HEK293 (cell line): ENCODE results near the gene MACF1.

ENCODE experiments used
- BCL11A ChIP-seq: fragments of 450-650 bp; formaldehyde crosslinking; IDR thresholded peaks from 2 replicates; pipeline ENCODE4 v1.5.1; 2016; ENCODE audit warnings: low read depth, missing biosample characterization, missing genetic modification characterization
- GFI1B ChIP-seq: fragments of 450-650 bp; formaldehyde crosslinking; IDR thresholded peaks from 2 replicates; pipeline ENCODE4 v1.5.1; 2016; ENCODE audit warnings: missing biosample characterization, missing genetic modification characterization
- GLIS1 ChIP-seq: fragments of 450-650 bp; formaldehyde crosslinking; IDR thresholded peaks from 2 replicates; pipeline ENCODE4 v1.5.1; 2016; ENCODE audit warnings: missing biosample characterization, missing genetic modification characterization
- GLIS2 ChIP-seq: fragments of 450-650 bp; formaldehyde crosslinking; IDR thresholded peaks from 2 replicates; pipeline ENCODE4 v1.5.1; 2016; ENCODE audit warnings: missing biosample characterization, missing genetic modification characterization
- IKZF3 ChIP-seq: fragments of 450-650 bp; IDR thresholded peaks from 2 replicates; pipeline ENCODE4 v1.5.0; 2018; ENCODE audit warnings: missing biosample characterization, mild to moderate bottlenecking, missing genetic modification characterization, moderate library complexity
- KLF1 ChIP-seq: fragments of 450-650 bp; formaldehyde crosslinking; IDR thresholded peaks from 2 replicates; pipeline ENCODE4 v1.5.1; 2016; ENCODE audit warnings: missing biosample characterization, missing genetic modification characterization
- KLF8 ChIP-seq: fragments of 450-650 bp; formaldehyde crosslinking; IDR thresholded peaks from 2 replicates; pipeline ENCODE4 v1.5.1; 2016; ENCODE audit warnings: missing biosample characterization, missing genetic modification characterization
- KLF9 ChIP-seq: fragments of 450-650 bp; formaldehyde crosslinking; IDR thresholded peaks from 2 replicates; pipeline ENCODE4 v1.5.1; 2016; ENCODE audit warnings: missing biosample characterization, missing genetic modification characterization, low read depth
- PATZ1 ChIP-seq: fragments of 450-650 bp; formaldehyde crosslinking; IDR thresholded peaks from 2 replicates; pipeline ENCODE4 v1.5.1; 2016; ENCODE audit warnings: missing biosample characterization, missing genetic modification characterization
- SALL2 ChIP-seq: fragments of 450-650 bp; formaldehyde crosslinking; IDR thresholded peaks from 2 replicates; pipeline ENCODE4 v1.5.0; 2017; ENCODE audit warnings: missing biosample characterization, mild to moderate bottlenecking, missing genetic modification characterization, borderline replicate concordance
- SP2 ChIP-seq: fragments of 450-650 bp; formaldehyde crosslinking; IDR thresholded peaks from 2 replicates; pipeline ENCODE4 v1.5.1; 2016; ENCODE audit warnings: missing biosample characterization, missing genetic modification characterization
- SP3 ChIP-seq: fragments of 450-650 bp; formaldehyde crosslinking; IDR thresholded peaks from 2 replicates; pipeline ENCODE4 v1.5.1; 2016; ENCODE audit warnings: missing biosample characterization, missing genetic modification characterization
- ZBTB26 ChIP-seq: fragments of 450-650 bp; formaldehyde crosslinking; optimal IDR thresholded peaks from 2 replicates; pipeline ENCODE3; 2016; ENCODE audit warnings: missing biosample characterization, mild to moderate bottlenecking, missing genetic modification characterization
- ZNF132 ChIP-seq: fragments of 450-650 bp; formaldehyde crosslinking; IDR thresholded peaks from 2 replicates; pipeline ENCODE4 v1.5.1; 2017; ENCODE audit warnings: missing biosample characterization, missing genetic modification characterization, borderline replicate concordance
- ZNF157 ChIP-seq: fragments of 450-650 bp; formaldehyde crosslinking; IDR thresholded peaks from 2 replicates; pipeline ENCODE4 v1.5.1; 2016; ENCODE audit warnings: missing biosample characterization, missing genetic modification characterization
- ZNF175 ChIP-seq: fragments of 450-650 bp; formaldehyde crosslinking; IDR thresholded peaks from 2 replicates; pipeline ENCODE4 v1.5.1; 2016; ENCODE audit warnings: missing biosample characterization, missing genetic modification characterization
- ZNF23 ChIP-seq: fragments of 450-650 bp; formaldehyde crosslinking; IDR thresholded peaks from 2 replicates; pipeline ENCODE4 v1.5.1; 2016; ENCODE audit warnings: missing biosample characterization, missing genetic modification characterization, borderline replicate concordance
- ZNF341 ChIP-seq: fragments of 450-650 bp; formaldehyde crosslinking; IDR thresholded peaks from 2 replicates; pipeline ENCODE4; 2016; ENCODE audit warnings: low read depth, missing biosample characterization, missing genetic modification characterization
- ZNF426 ChIP-seq: fragments of 450-650 bp; formaldehyde crosslinking; IDR thresholded peaks from 2 replicates; pipeline ENCODE4 v1.5.1; 2017; ENCODE audit warnings: missing biosample characterization, missing genetic modification characterization, mild to moderate bottlenecking, inconsistent platforms, moderate library complexity
- ZNF449 ChIP-seq: fragments of 450-650 bp; formaldehyde crosslinking; IDR thresholded peaks from 2 replicates; pipeline ENCODE4 v1.5.1; 2017; ENCODE audit warnings: missing biosample characterization, mild to moderate bottlenecking, missing genetic modification characterization, moderate library complexity
- ZNF510 ChIP-seq: fragments of 450-650 bp; formaldehyde crosslinking; IDR thresholded peaks from 2 replicates; pipeline ENCODE4 v1.5.1; 2018; ENCODE audit warnings: mild to moderate bottlenecking, missing genetic modification characterization, missing biosample characterization; ENCODE audit not compliant: insufficient replicate concordance
- ZNF560 ChIP-seq: fragments of 450-650 bp; formaldehyde crosslinking; IDR thresholded peaks from 2 replicates; pipeline ENCODE4 v1.5.1; 2017; ENCODE audit warnings: missing biosample characterization, missing genetic modification characterization, borderline replicate concordance
- ZNF621 ChIP-seq: fragments of 450-650 bp; formaldehyde crosslinking; IDR thresholded peaks from 2 replicates; pipeline ENCODE4 v1.5.1; 2017; ENCODE audit warnings: missing biosample characterization, missing genetic modification characterization
- ZNF645 ChIP-seq: fragments of 450-650 bp; formaldehyde crosslinking; IDR thresholded peaks from 2 replicates; pipeline ENCODE4; 2016; ENCODE audit warnings: missing biosample characterization, missing genetic modification characterization
- ZNF692 ChIP-seq: fragments of 450-650 bp; formaldehyde crosslinking; IDR thresholded peaks from 2 replicates; pipeline ENCODE4 v1.5.1; 2016; ENCODE audit warnings: missing biosample characterization, missing genetic modification characterization
- ZNF776 ChIP-seq: fragments of 450-650 bp; formaldehyde crosslinking; IDR thresholded peaks from 2 replicates; pipeline ENCODE4 v1.5.0; 2017; ENCODE audit warnings: missing biosample characterization, missing genetic modification characterization, borderline replicate concordance
- ZNF843 ChIP-seq: fragments of 450-650 bp; formaldehyde crosslinking; IDR thresholded peaks from 2 replicates; pipeline ENCODE4 v1.5.1; 2016; ENCODE audit warnings: missing biosample characterization, missing genetic modification characterization

MACF1 gene

GRCh38 chr1:39408641-39409054 is 204.2 kb downstream of the MACF1 start (continued):
- TF ChIP-seq ZNF692 (tag by site-specific recombination) (no peak), KLF9 (tag by site-specific recombination) (peak; percentile 92), IKZF3 (tag by site-specific recombination) (peak; percentile 55; the same call in 1 of the 2 replicates), ZNF621 (tag by site-specific recombination) (no peak), GLIS2 (no peak), ZNF341 (tag by site-specific recombination) (no peak; the same call in 1 of the 2 replicates), ZNF560 (tag by site-specific recombination) (no peak), SP2 (tag by site-specific recombination) (peak; percentile 85), GLIS1 (tag by site-specific recombination) (no peak), BCL11A (tag by site-specific recombination) (no peak), ZNF843 (no peak), ZNF426 (no peak), ZNF510 (tag by site-specific recombination) (no peak), ZNF175 (tag by site-specific recombination) (no peak), ZBTB26 (peak; percentile 66), ZNF157 (no peak), KLF1 (tag by site-specific recombination) (peak; percentile 80), ZNF645 (tag by site-specific recombination) (no peak), PATZ1 (tag by site-specific recombination) (peak; percentile 76), ZNF449 (tag by site-specific recombination) (no peak), ZNF776 (tag by site-specific recombination) (no peak), GFI1B (tag by site-specific recombination) (no peak), ZNF23 (tag by site-specific recombination) (no peak), SALL2 (tag by site-specific recombination) (no peak), KLF8 (peak; percentile 78), SP3 (tag by site-specific recombination) (peak; percentile 78), ZNF132 (tag by site-specific recombination) (no peak)
